Measurements from ENCODE around the gene LRFN2.
A peak's percentile ranks its signal among the peaks of the same experiment; 100 is the strongest.

The LRFN2 gene

DNA sequence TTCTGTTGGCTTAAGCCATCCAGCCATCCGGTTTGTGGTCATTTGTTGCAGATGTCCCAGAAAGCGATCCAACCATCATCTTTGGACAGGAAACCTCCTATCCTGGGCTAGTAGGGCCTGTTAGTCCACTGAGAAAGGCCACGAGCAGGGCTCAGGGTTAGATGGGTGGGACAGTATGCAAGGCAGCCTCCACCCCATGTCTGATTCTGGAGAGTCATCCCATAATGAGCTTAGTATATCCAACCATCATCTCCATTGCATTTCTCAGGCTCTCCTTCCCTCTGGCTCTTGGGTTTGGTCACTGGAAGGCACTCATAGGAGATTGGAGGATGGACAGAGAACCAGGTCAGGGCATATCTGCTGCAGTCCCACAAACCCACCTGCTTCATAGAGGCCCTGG lies 117.8 kb downstream of the LRFN2 start:
- no peak for DNase-seq

DNA sequence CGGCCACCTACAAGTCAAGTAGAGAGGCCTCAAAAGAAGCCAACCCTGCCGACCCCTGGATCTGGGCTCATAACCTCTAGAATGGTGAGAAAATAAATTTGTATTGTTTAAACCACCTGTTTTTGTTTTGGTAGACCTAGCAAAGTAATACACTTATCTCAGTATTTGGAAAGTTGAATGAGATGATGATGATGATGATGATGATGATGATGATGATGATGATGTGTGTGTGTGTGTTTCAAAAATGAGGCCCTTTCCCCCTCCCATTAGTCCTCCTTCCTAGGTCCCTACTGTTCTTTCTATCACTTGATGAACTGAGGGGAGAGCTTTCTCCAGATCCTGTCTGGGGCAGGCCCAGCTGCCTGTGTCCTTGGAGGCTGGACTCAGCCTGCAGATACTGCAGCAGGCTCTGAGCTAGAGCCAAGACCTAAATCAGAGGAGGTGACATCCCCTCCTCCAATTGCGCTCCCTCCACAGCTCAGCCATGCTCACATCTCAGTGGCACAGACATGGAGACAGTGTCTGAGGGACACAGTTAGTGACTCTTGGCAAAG lies 120.1 kb downstream of the LRFN2 start:
- no peak for DNase-seq

DNA sequence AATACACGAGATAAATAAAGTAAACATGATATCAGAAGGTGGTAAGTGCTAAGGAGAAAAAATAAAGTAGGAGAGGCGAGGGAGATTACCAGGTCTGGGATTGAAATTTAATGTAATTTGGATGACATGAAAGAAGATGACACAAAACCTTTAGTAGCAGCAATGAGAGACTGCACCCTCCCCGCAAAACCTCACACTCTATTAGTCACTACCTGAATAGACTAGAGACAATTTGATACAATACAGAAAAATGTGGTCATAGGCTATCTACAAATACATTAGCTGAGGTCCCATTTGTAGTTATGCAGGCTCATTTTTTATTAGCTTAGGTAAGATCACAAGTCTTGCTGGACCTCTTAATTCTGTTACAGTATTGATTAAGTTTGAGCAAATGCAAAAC lies 125.5 kb downstream of the LRFN2 start:
- DNase-seq: no peak

DNA sequence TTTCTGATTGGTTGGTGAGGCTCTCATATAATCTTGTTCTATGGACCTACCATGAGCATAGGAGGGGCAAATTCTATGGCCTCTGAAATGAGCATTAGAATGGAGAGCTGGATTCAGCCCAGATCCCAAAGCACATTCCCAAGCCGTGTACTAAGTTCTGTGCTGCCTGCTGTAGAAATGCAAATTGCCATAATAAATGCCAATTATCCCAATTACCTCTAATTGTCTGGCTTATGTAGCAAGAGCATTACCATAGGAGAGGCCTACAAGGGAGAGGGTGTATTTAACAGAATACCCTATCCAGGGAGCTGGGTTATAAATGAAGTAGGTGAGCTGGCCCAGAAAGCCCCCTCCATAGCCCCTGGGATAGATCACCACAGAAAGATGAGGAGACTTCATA lies 126.8 kb downstream of the LRFN2 start:
- DNase-seq: no peak

DNA sequence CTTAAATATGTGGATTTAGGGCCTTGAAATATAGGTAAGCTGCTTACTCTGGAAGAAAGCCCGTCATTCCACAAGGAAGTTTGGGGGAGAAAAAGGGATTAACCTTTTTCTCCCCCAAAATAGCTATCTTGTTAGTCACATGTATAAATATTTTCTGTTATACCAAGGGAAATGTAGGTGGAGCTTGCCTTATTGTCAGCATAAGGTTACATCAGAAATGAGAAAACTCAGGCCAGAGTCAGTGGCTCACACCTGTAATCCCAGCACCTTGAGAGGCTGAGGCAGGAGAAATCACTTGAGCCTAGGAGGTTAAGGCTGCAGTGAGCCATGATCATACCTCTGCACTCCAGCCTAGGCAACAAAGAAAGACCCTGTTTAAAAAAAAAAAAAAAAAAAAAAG lies 129.9 kb downstream of the LRFN2 start:
- no peak for DNase-seq

DNA sequence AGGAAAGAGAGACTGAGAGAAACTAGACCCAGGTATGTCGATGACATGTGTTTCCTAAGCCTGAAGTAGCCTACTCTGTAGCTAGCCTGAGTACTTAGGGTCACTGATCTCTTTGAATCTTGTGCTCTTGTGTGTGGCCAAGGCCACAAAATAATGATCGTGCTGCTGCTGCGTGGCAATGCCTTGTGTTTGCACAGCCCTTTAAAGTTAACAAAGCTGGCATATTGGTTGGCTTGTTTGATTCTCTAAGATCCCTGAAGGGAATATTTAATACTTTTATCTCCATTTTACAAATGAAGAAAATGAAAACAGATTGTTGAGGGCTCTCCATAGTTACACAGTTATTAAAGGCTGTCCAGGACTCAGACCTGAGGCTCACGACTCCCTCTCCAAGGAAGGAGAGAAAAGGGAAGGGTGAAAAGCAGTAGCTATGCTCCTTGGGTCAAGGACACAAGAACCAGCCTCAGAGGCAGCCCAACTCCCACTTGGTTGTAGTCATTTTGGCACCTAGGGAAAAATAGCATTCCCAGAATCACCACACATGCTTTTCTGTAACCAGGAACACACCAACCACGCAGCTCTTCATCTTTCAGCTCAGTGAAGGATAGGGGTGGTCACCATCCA lies 130.7 kb downstream of the LRFN2 start:
- DNase-seq: no peak

DNA sequence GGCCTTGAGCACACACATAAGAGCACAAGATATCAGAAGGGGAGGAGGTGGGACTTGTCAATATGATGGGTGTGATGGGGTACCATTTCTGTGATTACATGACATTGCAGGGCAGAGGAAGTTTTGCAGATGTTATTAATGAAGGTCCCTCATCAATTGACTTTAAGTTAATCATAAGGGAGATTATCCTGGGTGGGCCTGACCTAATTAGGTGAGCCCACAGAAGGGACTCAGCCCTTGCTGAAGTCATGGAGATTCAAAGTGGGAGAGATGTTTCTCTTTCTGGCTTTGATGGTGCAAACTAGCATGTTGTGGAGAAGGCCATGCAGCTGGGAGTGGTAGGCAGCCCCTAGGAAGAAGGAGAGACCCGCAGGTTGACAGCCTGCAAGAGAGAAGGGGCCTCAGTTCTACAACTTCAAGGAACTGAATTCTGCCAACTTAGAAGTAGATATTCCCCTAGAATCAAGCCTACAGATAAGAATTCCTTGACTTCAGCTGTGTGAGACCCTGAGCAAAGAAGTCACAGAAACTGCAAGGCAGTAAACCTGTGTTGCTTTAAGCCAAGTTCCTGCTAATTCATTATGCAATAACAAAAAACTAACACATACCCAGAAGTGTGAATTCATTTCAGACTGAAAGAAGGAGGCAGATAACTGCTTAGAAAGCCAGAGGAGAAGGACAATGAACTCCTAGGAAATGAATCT lies 131.3 kb downstream of the LRFN2 start:
- no peak for DNase-seq

DNA sequence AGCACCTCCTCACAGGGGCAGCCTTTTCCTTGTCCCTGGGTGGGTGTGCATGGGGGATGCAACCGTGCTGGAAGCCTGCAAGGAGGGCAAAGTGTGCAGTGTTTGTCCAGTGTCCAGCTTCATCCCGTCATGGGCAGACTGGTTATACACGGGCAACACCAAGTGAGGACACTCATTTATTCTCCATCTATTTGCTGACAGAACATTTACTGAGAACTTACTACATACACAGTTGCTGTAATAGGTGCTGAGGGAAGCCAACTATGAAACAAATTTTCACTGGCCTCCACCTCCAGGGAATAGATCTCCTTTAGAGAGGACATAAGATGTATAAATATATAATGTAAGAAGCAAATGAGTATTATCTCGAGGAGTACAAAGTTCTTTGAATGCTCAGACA lies 136.7 kb downstream of the LRFN2 start:
- no peak for DNase-seq

DNA sequence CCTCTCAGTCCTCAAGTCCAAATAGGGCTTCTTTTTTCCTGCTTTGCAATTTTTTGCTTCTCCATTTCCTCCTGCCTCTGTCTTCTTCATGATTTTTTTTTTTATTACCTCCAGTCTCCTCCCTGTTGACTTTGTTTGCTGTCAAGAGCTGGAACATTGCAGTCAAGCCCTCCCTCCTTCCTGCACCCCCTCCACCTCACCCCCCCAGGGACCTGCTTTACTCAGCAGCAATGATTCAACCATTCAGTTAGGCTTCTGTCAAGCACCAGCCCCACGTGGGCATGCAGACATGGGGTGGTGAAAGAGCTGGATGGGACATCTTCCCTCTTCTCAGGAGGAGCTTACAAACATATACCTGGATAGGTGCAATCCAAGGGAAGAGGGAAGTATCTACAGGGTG lies 142.4 kb downstream of the LRFN2 start:
- no peak for DNase-seq

DNA sequence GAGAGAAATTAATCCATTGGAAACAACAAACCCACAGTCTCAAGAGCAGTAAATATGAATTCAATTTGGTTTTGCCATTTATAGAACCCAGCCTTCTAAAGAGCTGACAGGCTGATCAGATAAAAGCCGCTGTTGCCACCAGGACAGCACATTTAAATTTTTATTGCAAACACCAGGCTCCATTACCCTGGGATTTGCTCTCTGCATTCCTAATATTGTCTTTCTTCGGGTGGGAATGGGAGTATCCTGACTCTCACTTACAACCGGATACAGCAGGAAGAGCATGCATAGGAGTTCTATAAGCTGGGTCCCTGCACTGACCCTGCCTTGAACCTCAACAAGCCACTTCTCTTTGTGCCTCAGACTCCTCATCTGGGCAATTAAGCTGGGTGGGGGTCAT lies 142.9 kb downstream of the LRFN2 start:
- no peak for DNase-seq

DNA sequence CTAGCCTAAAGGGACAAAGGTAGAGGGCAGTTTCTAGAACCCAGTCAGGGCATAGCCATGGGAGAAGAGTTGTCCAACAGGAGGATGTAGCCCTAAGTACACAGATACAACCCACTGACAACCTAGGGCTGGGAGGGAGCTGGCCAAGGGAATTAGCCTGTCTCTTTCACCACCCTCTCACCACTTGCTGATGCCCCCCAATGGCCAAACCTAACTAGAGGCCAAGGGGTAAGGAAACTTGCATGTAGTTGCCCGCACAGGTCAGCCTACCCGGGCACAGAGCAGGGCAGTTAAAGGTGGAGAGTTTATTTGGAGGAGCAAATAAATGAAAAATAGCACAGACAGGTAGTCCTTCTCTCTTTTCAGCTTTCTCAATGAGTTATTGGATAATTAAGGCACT lies 143.3 kb downstream of the LRFN2 start:
- DNase-seq: no peak

DNA sequence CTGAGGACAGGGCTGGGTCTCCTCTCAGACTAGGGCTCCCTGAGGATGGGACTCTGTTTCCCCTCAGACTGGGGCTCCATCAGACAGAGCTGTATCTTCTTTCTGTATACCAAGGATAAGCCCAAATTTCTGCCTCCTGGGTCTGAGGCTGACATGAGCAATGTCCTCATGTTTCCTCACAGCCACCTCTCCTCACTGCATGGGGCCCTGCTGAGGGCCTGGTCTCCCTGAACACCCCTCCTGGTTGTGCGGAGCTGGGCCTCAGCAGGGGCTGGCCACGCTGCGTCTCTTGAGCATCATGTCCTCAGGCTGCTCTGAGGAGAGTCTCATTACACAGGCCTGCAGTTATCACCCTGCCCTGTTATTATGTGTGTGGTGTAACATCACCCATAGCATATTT lies 144.6 kb downstream of the LRFN2 start:
- DNase-seq: no peak

DNA sequence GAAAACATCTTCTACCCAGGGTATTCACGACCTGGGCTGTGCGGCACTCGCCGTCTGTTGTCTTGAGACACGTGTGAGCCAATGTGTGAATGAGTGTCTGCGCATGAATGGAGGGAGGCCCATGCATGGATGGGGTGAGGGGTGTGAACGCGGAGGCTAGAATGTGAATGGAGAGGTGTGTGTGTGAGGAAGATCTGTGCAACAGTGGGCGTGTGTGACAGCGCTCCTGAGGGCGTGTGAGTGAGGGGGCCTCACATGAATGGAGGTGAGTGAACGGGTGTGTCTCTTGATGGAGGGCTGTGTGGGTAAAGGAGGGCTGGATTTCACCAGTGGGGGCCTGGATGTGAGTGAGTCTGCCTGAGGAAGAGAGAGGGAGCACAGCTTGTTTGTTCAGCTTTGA lies 146.0 kb downstream of the LRFN2 start:
- DNase-seq: no peak

DNA sequence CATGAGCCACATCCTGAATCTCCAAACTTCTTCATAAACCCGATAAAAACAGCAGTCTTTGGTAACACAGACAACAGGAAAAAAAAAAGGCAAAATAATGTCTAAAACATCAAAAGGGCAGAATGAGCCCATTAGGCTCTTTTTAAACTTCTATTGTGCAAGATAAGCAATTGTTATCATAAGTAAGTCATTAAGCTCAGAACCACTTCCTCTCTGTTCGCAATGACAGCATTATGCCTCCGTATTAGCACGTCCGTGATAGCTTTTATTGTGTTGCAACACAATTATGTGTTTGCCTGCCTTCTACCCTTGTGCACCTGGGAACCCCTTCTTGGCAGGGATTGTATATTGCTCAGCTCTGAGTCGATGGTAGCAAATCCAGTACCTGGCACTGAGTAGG lies 147.1 kb downstream of the LRFN2 start:
- DNase-seq: no peak

DNA sequence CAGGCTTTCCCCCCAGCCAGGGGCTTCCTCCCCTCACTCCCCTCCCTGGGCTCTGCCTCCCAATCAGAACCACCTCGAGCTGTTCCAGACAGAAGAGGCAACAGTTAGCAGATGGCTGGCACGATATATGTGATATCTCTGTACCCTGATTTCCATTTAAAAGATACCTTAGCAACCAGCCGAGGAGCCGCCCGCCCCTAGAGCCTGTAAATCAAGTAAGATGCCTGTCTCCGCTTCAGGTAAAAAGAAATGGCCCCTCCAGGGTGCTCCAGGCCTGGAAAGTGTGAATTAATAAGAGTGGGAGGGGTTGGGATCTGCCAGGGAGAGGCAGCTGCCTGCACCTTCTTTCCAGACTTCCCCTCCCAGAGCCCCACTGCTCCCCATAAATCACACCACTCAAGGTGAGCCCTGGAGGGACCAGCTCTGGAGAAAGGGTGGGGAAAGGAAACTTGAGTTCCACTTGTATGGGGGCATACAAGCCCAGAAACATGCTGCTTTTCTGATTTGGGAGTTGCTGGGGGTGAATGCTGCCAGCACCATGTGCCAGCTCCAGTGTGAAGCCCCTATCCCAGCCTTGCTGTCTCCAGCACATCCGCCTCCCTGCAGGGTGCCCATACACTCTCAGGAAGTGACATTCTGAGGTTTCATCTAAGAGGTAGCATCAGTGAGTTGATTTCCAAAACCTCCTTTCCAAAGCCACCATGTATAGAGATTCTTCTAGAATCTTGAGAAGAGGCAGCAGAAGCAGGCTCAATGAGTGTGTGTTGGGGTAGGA lies 148.0 kb downstream of the LRFN2 start:
- DNase-seq: no peak

DNA sequence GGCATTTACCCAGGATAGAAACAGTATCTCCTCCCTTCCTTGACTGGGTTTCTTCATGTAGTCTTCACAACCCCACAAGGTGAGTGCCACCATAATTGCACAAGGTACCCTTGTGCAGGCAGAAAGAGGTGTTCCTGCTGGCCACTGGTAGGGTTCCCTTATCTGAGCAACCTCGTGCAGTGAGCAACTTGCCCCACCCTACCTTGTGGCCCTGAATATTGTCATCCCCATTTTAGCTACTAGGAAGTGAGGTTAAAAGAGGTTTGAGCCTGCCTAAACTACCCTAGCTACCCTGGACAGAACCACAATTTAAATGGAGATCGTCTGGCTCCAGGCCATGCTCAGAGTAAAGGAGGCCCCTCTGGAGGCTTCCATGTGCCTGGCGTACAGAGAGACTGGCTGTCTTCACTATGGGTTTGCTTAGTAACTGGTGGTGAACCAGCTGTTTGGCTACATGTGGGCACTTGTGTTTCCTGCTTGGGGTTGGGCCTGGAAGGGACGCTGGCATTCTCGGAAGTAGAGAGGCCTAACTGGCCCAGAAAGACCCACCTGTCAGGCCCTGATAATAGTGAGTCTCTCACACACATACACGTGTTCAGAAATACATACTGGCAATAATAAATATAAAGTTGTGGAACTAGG lies 148.8 kb downstream of the LRFN2 start:
- DNase-seq: no peak

DNA sequence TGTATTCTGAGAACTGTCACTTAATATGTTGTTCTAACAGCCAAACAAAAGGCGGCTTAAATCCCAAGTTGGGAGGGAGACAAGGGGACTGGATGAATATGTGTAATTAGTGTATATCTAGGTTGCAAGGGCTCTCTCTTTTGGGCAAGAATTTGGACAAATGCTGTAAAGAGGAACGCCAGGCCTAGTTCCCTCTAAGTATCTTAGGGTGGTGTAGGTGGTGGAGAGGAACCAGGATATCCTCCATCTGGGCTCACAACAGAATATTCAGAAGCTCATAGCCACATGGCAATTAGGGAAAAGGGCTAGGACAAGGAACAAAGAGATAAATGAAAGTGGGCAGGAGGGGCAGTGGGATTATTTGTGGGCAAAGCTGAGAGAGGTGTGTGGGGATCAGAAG lies 149.5 kb downstream of the LRFN2 start:
- no peak for DNase-seq

DNA sequence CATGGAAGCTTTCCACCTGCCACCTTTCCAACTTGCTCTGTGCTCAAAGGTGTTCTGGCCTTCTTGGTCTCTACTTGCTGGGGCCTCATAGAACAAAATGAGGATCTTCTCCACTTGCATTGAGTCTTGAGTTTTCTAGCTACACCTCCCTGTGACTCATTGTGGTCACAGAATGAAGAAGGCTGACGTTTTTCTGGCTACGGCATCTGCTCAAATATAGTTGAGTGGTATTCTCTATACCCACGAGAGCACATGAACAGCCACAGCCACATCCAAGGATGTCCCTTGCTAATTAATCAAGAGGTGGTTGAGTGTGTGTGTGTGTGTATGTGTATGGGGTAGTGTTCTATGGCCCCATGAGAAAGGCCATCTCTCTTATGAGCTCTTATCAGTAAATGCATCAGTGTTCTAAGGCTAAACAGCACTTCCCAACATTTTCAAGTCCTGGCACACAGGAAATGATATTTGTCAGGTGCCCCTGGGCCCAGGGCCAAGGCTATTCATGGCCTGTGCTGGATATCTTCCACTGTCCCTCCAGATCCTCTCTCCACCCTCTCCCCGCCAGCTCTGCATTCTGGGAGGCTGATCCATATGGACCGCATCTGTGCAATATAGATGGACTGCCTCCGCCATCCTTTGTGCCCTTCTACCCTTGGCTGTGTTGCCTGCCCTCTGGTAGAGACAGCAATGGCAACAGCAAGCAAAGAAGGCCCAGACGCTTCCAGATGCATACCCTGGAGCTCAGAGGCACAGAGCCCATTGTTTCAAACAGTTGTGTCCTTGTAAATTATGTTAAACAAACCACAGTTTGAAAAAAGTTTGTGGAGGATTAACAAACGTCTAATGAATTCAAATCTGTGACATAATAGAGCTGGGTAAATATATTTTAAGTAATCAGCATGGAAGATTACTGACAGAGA lies 150.2 kb downstream of the LRFN2 start:
- peak; percentile 10 for DNase-seq

DNA sequence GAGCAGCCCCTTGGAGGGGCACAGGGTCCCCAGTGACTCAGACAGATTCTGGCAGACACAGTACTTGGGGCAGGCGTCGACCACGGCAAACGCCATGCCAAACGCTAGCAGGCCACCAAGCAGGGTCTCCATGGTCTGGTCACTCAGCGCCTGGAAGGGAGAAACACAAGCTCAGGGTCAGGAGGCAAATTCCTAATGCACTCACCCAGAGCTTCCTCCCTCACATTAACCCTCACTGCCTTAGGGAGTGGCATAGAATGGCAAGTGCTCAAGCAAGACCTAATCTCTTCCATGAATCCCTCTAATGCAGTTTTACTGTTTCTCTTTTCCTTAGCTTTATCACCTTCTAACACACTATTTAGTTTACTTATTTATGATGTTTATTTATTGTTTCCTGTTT lies 154.2 kb downstream of the LRFN2 start:
- no peak for DNase-seq

DNA sequence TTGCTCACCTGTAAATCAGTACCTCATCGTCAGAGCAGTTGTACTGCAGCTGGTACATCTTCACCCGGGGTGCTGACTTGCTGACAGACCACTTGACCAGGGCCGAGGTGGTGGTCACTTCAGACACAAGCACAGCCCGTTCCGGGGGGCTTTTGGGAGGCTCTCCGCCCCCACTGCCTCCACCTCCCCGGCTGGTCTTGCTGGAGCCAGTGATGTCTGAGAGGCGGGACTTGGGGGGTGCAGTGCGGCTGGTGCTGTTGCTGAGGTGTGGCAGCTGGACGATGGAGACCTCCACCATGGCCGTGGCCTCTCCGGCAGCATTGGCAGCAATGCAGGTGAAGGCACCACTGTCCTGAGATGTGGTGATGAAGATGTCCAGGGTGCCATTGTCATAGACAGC lies 155.5 kb downstream of the LRFN2 start:
- no peak for DNase-seq

DNA sequence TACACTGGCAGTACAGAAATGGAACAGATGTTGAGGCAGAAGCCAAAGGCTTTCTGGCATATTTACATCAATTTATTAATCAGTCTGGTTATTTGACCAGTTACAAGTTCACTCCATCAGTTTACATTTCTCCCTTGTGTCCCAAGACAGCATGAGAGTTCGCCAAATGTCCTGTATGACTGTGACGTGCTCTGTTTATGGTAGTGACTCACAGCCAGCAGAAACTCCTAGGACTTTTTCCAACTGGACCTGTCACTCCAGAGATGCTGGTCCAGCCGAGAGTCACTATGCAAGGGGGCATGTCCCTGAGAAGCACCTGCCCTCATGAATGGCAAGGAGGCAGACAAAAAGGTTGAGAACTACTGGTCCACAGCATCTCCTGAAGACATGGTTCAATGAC lies 160.0 kb downstream of the LRFN2 start:
- peak; percentile 85 for DNase-seq

DNA sequence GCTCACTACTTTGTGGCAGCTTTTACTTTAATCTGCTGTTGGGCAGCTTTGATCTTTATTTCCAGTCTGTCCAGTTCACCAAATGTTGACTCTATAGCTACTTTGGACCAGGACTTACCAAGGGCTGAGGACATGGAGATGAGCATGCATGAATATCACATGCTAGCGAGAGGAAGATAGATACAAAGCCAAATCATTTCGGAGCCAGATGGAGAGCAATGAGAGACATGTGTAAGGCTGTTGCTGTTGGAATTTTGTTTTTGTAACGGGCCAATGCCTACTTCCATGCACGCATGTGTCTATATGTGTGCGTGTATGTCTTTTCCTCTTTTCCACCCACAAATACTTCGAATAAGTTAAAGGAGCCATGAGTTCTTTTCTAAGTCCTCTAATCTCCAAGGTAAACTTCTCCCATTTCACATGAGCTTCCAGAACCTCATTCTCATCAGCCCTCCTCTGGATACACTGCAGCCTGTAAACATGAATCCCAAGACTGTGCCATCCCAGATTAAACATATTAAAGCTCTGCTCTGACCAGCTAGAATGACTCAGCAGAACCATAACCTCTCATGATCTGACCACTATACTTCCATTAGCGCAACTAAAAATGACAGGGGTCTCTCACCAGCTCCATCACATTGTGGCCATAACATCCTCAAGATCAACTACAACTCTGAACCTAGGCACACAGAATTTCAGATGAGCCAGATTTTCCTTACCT lies 160.7 kb downstream of the LRFN2 start:
- peak; percentile 72 for DNase-seq
